Adrenal gland (tissue), 12 donors: ENCODE data around the gene GAS2L2. TPM values are rescaled to one million over a fixed set of nuclear protein-coding genes. Genes with fewer than 3 reads are reported as not detected.
A peak's percentile ranks its signal among the peaks of the same experiment; 100 is the strongest.

Experiments
- DNase-seq, 7 donors: peaks; one replicate each; pipeline ENCODE4 v3.0.0-alpha.2; 2019 to 2020
- H3K27ac ChIP-seq, 5 donors: fragments of 200-600 bp; sonication (generic) in 4 of 5; 1 replicate in 3 of 5; 2 replicates in 2 of 5; pipeline versions ENCODE4 v1.5.1 to v1.8.0; 2016 to 2020; ENCODE audit warnings: mild to moderate bottlenecking in 1 of 5
- H3K27me3 ChIP-seq: fragments of 200-600 bp; 2 replicates; pipeline ENCODE4 v1.8.0; 2021
- H3K36me3 ChIP-seq, 2 donors: fragments of 200-600 bp; replicated peaks in 1 of 2; 1 replicate in 1 of 2; 2 replicates in 1 of 2; pipeline versions ENCODE4 v1.5.1 to v1.8.0; 2018 to 2022
- H3K4me1 ChIP-seq, 2 donors: fragments of 200-600 bp; replicated peaks in 1 of 2; 1 replicate in 1 of 2; 2 replicates in 1 of 2; pipeline versions ENCODE4 v1.5.1 to v1.8.0; 2018 to 2021
- H3K4me3 ChIP-seq, 4 donors: fragments of 200-600 bp; sonication (generic) in 3 of 4; one replicate each; pipeline ENCODE4 v1.5.1; 2016 to 2018
- H3K9me3 ChIP-seq, 3 donors: fragments of 200-600 bp; sonication (generic) in 1 of 3; replicated peaks in 1 of 3; 1 replicate in 2 of 3; 2 replicates in 1 of 3; pipeline versions ENCODE4 v1.5.1 to v1.8.0; 2016 to 2021
- POLR2A ChIP-seq, 2 donors: fragments of 450-650 bp; IDR thresholded peaks; one replicate each; pipeline ENCODE4 v1.6.1; 2017; ENCODE audit warnings: antibody characterized with exemption in 2 of 2, mild to moderate bottlenecking in 2 of 2, moderate library complexity in 1 of 2
- WGBS, 4 donors: extraction: QIAGEN DNeasy Blood & Tissue Kit in 2 of 4; methylation state at CpG; one replicate each; pipeline versions ENCODE4 v1.1.5 to v1.1.7; 2013 to 2017; 5-methylcytosine and 5-hydroxymethylcytosine counted together
- intact Hi-C, 2 donors: fragments of 100-400 bp; cut with DNase I; formaldehyde crosslinking; loops; one replicate each; pipeline versions ENCODE4 v1.14.1 to v1.15.0; 2022 to 2023
- polyA plus RNA-seq, 3 donors: library from polyadenylated mRNA; stranded (reverse); fragments of 200-250 nt in 2 of 3; fragments of 350-450 nt in 1 of 3; fragmentation: Illumina TruSeq in 1 of 3; extraction: RNeasy Lipid Tissue Mini Kit (QIAGEN cat#74804) in 1 of 3; gene quantifications; one replicate each; pipeline ENCODE4 v1.2.3, GENCODE V29; 2013 to 2014
- total RNA-seq, 9 donors: library from RNA; depleted of rRNA in 4 of 9; stranded (reverse); fragments of >200 nt in 4 of 9; fragments of 120-200 nt in 1 of 9; fragmentation: NEBNext Ultra II Directional in 1 of 9; extraction: Animal tissue kit (Norgen Biotek cat#: 25700) in 1 of 9; gene quantifications; one replicate each; pipeline versions ENCODE4 v1.1.0 to v1.2.4, GENCODE V29; 2013 to 2023
- TF ChIP-seq, protein P1 (sequence below), 6 experiments: fragments of 450-650 bp in 4 of 6; fragments of 200-600 bp in 2 of 6; sonication (generic) in 1 of 6; IDR thresholded peaks; 1 replicate in 5 of 6; 2 replicates in 1 of 6; pipeline versions ENCODE4 v1.5.1 to v1.8.0; 2016 to 2021; ENCODE audit warnings: antibody characterized with exemption in 6 of 6, mild to moderate bottlenecking in 2 of 6, moderate library complexity in 1 of 6
- donor health status: healthy with polysubstance abuse.
- donor health status: Bipolar disorder and iron deficiency.
- donor health status: DM: yes; HTN: yes; CAD: no.
- donor health status: DM: no; HTN: no; CAD: no.
- donor health status: DM: no; HTN: no; CAD: no.
- donor health status: DM: yes; HTN: yes; CAD: no.

GAS2L2 gene
- total and polyA plus RNA-seq, 12 donors, result 0.06 to 0.22 (median 0.08) TPM; not detected in 7

DNA sequence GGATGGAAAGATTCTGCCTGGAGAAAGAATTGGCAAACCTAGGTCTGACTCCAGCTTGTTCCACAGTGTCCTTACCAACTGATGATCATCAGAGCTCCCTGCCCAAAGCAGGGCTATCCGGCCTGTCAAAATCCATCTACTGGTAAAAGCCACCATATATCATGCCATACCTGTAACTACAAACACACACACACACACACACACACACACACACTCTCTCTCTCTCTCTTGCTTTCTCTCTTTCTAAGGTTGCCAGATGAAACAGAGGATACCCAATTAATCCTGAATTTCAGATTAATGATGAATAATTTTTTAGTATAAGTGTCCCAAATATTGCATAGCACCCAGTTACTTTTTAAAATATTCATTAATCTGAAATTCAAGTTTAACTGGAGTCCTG lies 43.9 kb upstream of the GAS2L2 start:
- H3K27me3 ChIP-seq, result no peaks in the 10 kb centered on the region
- H3K27ac ChIP-seq, result no peak overlapping the region
- intact Hi-C loops, result no loop called here
- H3K9me3 ChIP-seq, result no peaks in the 10 kb centered on the region
- TF ChIP-seq, protein P1, sequence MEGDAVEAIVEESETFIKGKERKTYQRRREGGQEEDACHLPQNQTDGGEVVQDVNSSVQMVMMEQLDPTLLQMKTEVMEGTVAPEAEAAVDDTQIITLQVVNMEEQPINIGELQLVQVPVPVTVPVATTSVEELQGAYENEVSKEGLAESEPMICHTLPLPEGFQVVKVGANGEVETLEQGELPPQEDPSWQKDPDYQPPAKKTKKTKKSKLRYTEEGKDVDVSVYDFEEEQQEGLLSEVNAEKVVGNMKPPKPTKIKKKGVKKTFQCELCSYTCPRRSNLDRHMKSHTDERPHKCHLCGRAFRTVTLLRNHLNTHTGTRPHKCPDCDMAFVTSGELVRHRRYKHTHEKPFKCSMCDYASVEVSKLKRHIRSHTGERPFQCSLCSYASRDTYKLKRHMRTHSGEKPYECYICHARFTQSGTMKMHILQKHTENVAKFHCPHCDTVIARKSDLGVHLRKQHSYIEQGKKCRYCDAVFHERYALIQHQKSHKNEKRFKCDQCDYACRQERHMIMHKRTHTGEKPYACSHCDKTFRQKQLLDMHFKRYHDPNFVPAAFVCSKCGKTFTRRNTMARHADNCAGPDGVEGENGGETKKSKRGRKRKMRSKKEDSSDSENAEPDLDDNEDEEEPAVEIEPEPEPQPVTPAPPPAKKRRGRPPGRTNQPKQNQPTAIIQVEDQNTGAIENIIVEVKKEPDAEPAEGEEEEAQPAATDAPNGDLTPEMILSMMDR (IDR thresholded peaks at IDR 0.05), result no peak
- no peak for TF ChIP-seq POLR2A (IDR thresholded peaks at IDR 0.05)
- H3K36me3 ChIP-seq, result no peaks in the 10 kb centered on the region
- 78 to 100% (median 91%) methylated on average over 1 of the region's 1 CpG for WGBS, 4 donors
- no peak overlapping the region for H3K4me3 ChIP-seq
- H3K4me1 ChIP-seq, result peaks cover 5 to 25% of the 10 kb centered on the region in 2 donors
- DNase-seq, result peak in 1 of 7 donors; percentile 2

DNA sequence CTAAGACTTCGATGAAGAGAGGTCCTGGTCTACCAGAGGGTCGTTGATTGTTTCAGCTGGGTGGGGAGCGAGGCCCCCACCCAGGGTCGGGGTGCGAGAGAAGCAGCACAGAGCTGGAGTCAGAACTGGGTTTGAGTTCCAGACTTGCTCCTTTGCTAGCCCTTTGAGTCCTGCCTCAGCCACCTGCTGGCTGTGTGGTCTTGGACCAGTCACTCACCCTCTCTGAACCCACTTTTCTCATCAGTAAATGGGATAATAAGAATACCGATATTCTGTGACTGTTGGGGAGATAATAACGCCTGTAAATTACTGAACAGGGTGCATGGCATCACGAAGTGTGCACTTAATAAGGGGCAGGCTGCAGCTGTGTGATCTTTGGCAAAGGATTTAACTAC lies 42.8 kb upstream of the GAS2L2 start:
- DNase-seq, result peak in 1 of 7 donors; percentile 7
- WGBS, 4 donors, result 32 to 69% (median 37%) methylated on average over 3 to 8 of the region's 8 CpGs
- H3K4me1 ChIP-seq, result peaks cover 5 to 25% of the 10 kb centered on the region in 2 donors
- peak overlapping the region in 1 of 5 donors; percentile 31 for H3K27ac ChIP-seq
- H3K27me3 ChIP-seq, result no peaks in the 10 kb centered on the region
- H3K36me3 ChIP-seq, result no peaks in the 10 kb centered on the region
- no peaks in the 10 kb centered on the region for H3K9me3 ChIP-seq
- H3K4me3 ChIP-seq, result peak overlapping the region in 1 of 4 donors; percentile 51
- no peak for TF ChIP-seq POLR2A (IDR thresholded peaks at IDR 0.05)
- TF ChIP-seq, protein P1 (IDR thresholded peaks at IDR 0.05), result no peak
- intact Hi-C loops, result no loop called here

DNA sequence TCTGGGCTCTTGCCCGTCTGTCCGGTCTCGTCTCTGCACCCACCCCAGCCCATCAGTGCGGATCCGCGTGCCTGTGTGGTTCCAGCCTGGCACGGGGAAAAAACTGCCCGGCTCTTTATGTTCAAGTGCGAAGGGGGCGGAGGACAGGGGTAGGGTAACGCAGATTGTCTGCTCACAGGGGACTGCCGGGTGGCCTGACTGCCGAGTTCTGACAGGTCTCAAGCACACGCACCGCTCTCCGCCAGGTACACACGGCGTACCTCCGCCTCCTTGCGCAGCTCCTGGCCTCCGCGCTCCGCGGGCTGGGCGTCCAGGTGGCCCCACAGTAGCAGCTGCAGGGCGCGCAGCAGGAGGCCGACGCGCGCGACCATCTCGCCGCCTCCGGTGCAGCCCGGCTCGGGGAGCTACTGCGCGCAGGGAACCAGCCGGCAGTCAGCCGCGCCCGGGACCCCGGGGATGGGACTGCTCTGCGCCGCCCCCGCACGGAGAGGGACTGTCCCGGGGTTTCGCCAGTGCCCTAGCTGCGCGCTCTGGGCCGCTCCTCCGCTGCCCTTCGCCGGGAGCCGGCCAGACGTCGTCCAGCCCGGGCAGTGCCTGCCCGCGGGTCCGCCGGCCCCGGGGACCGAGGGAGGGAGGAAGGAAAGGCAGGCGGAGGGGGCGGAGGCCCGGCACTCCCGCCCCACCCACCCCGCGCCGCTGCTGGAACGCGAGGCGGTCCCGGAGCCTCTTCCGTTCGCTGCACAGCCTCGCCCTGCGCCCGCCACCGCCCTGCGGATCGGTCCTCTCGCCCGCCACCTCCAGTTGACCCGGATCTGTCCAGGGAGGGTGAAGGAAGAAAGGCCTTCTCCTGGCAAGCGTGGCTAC lies 42.2 kb upstream of the GAS2L2 start, which contains the start of gene MMP28:
MMP28 (minus strand) TSS at position 635 of the 864 bp plus-strand sequence; CDS start at position 371, 264 bp downstream.
- intact Hi-C loops, result no loop called here
- TF ChIP-seq, protein P1 (IDR thresholded peaks at IDR 0.05), result no peak
- peak in 1 of 2 donors; percentile 31 for TF ChIP-seq POLR2A (IDR thresholded peaks at IDR 0.05)
- H3K4me1 ChIP-seq, result peaks cover 5 to 21% of the 10 kb centered on the region in 2 donors
- DNase-seq, result peak in 5 of 7 donors; percentile 30 to 50 (median 37)
- no peaks in the 10 kb centered on the region for H3K27me3 ChIP-seq
- H3K36me3 ChIP-seq, result no peaks in the 10 kb centered on the region
- H3K4me3 ChIP-seq, result peak within 1 kb of the TSS in 2 of 4 donors; percentile 20 to 51
- no peaks in the 10 kb centered on the region for H3K9me3 ChIP-seq
- WGBS, 4 donors, result 1 to 3% (median 1%) methylated on average over 5 to 89 of the region's 89 CpGs; no CpG with 5 or more reads in 1 of the 4 donors
- peak within 1 kb of the TSS in 1 of 5 donors; percentile 31 for H3K27ac ChIP-seq

DNA sequence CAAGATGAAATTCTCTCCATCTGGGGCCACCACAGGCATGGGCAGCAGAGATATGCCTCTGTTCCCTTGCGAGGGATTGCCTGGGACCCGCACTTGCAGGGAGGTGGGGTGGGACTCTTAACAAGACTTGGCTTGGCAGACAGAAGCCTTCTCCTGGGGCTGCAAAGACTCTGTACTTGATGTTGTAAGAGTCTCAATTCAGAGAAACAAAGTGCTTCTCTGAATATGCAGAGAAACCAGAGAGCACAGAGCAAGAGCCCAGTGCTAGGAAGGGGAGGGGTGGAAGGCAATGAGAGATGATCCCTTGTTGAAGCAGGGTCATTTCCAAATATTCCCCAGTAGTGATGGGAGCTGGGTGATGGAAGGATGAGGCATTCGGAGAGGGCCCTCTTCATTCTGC lies 40.2 kb upstream of the GAS2L2 start:
- intact Hi-C loops, result no loop called here
- WGBS, 4 donors, result 80 to 89% (median 85%) methylated on average over 3 of the region's 3 CpGs
- H3K36me3 ChIP-seq, result no peaks in the 10 kb centered on the region
- no peak overlapping the region for H3K27ac ChIP-seq
- H3K4me3 ChIP-seq, result no peak overlapping the region
- TF ChIP-seq, protein P1 (IDR thresholded peaks at IDR 0.05), result no peak
- TF ChIP-seq POLR2A (IDR thresholded peaks at IDR 0.05), result no peak
- peak in 1 of 7 donors; percentile 24 for DNase-seq
- H3K9me3 ChIP-seq, result no peaks in the 10 kb centered on the region
- H3K27me3 ChIP-seq, result no peaks in the 10 kb centered on the region
- peaks cover 5 to 13% of the 10 kb centered on the region in 2 donors for H3K4me1 ChIP-seq
